Vagina (tissue), 2 donors: ENCODE results near the gene C1orf21.

ENCODE experiments used
- POLR2A ChIP-seq, 2 donors: fragments of 450-650 bp; IDR thresholded peaks; one replicate each; pipeline ENCODE4 v1.6.1; 2017; ENCODE audit warnings: antibody characterized with exemption in 2 of 2, mild to moderate bottlenecking in 2 of 2, moderate library complexity in 2 of 2
- POLR2AphosphoS5 ChIP-seq, 2 donors: sonication (generic); formaldehyde crosslinking; IDR thresholded peaks; one replicate each; pipeline ENCODE4 v1.9.0; 2017; ENCODE audit warnings: antibody characterized with exemption in 2 of 2, mild to moderate bottlenecking in 2 of 2, low read depth in 1 of 2; ENCODE audit not compliant: insufficient read depth in 1 of 2
- TF ChIP-seq, protein P1 (sequence below), 3 experiments: fragments of 450-650 bp in 2 of 3; fragments of 200-600 bp in 1 of 3; sonication (generic) in 1 of 3; IDR thresholded peaks; one replicate each; pipeline ENCODE4 v1.5.1; 2017 to 2019; ENCODE audit warnings: antibody characterized with exemption in 3 of 3, mild to moderate bottlenecking in 2 of 3, moderate library complexity in 2 of 3

DNA sequence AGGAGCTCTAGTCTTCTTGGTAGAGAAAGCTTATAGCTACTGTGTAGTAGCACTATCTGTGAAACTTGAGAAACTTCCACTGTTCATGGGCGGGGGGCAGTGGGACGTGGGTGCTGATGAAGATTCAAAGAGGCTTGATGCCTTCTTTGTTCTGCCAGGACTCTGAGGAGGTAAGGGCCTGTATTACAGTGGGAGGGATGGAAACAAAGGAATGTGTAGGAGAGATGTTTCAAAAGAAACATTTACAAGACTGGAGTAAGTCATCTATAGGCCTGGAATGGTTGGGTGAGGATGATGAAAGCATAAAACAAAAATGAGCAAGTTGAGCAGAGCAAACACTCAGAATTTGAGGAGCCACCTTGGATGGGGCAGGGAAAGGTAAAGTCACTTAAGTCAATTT lies 89.4 kb downstream of the C1orf21 start:
- TF ChIP-seq POLR2A (IDR thresholded peaks at IDR 0.05) (no peak), POLR2AphosphoS5 (IDR thresholded peaks at IDR 0.05; ENCODE audit: insufficient read depth in 1 of 2, low read depth in 1 of 2) (no peak)
- TF ChIP-seq, protein P1, sequence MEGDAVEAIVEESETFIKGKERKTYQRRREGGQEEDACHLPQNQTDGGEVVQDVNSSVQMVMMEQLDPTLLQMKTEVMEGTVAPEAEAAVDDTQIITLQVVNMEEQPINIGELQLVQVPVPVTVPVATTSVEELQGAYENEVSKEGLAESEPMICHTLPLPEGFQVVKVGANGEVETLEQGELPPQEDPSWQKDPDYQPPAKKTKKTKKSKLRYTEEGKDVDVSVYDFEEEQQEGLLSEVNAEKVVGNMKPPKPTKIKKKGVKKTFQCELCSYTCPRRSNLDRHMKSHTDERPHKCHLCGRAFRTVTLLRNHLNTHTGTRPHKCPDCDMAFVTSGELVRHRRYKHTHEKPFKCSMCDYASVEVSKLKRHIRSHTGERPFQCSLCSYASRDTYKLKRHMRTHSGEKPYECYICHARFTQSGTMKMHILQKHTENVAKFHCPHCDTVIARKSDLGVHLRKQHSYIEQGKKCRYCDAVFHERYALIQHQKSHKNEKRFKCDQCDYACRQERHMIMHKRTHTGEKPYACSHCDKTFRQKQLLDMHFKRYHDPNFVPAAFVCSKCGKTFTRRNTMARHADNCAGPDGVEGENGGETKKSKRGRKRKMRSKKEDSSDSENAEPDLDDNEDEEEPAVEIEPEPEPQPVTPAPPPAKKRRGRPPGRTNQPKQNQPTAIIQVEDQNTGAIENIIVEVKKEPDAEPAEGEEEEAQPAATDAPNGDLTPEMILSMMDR (IDR thresholded peaks at IDR 0.05): no peak
